ENCODE results near the gene KRTAP26-1.
A peak's percentile ranks its signal among the peaks of the same experiment; 100 is the strongest.

KRTAP26-1 gene

GRCh38 chr21:30271611-30272010 lies 48.5 kb downstream of the KRTAP26-1 start:
- FAIRE-seq = no peak
- DNase-seq (ENCODE audit: low spot score) = no peak

DNA sequence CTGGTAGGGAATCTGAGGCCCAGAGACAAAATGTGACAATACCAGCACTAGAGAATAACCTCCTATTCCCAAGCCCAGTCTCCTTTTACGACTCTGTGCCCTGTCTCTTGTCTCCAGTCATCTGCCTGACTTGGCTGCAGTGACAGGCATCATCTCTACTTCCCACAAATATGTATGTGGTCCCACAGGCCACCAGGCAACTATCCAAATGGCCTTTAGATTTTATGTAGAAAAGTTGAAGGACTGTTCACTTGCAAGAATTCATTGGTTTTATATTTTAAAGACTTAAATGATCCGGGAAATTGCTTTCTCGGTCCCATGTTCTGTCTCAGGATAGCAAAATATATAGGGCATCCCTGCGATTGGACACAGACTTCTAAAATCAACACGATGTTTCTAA lies 49.0 kb downstream of the KRTAP26-1 start:
- DNase-seq (ENCODE audit: low spot score) (no peak), FAIRE-seq (peak; percentile 30)

DNA sequence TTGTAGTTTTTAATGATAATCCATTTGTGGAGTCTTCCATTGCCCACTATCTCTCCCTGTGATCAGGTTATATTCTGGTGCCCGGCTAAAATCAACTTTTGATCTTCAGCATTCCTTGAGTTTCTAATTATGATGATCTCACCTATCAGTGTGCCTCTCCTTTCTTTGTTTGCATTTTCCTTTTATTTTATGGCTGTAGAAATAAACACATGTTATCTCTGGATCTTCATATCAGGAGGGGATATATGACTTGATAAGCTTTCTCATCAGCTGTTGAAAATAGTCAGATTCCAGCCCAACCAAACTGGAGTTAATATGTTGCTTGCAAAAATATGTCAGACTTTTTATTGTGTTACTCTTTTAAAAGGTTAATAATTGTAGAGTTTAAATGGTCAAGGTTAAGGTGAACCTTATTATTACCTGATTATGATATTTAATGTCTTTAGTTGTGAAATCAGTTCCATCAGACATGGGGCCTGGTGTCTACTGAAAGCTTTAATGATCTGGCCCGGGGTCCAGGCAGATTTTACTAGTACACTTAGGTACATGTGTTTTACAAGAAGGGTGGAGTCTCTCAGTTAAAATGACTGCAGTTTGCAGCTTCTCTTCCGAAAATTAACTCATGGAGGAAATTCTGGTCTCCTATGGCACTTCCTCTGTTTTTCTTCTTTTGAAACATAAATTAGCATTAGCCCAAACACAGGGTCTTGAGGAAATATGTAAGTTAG lies 50.1 kb downstream of the KRTAP26-1 start:
- FAIRE-seq (no peak), DNase-seq (ENCODE audit: low spot score) (no peak)
